Liver (tissue), 3 donors: ENCODE data around the gene UBL4B.

Experiments
- EGR1 ChIP-seq, 2 donors: IDR thresholded peaks; 2 replicates each; pipeline ENCODE4 v1.6.1; 2016 to 2018; ENCODE audit warnings: antibody characterized with exemption in 2 of 2, low read depth in 2 of 2
- GABPA ChIP-seq, 2 donors: IDR thresholded peaks in 1 of 2; conservative IDR thresholded peaks in 1 of 2; 2 replicates each; pipeline ENCODE4 v1.6.1; 2016; ENCODE audit warnings: antibody characterized with exemption in 2 of 2, mild to moderate bottlenecking in 1 of 2, moderate library complexity in 1 of 2
- HNF4G ChIP-seq: IDR thresholded peaks from 2 replicates; pipeline ENCODE4 v1.6.1; 2016; ENCODE audit warnings: antibody characterized with exemption
- JUND ChIP-seq, 2 donors: IDR thresholded peaks; 2 replicates each; pipeline ENCODE4 v1.6.1; 2016; ENCODE audit warnings: antibody characterized with exemption in 2 of 2
- RAD21 ChIP-seq, 2 donors: IDR thresholded peaks; 2 replicates each; pipeline ENCODE4 v1.6.1; 2016; ENCODE audit warnings: antibody characterized with exemption in 2 of 2, mild to moderate bottlenecking in 2 of 2
- RXRA ChIP-seq, 2 donors: IDR thresholded peaks; 2 replicates each; pipeline ENCODE4 v1.6.1; 2017 to 2018; ENCODE audit warnings: antibody characterized with exemption in 2 of 2, mild to moderate bottlenecking in 1 of 2
- SP1 ChIP-seq: IDR thresholded peaks from 2 replicates; pipeline ENCODE4 v1.6.1; 2018; ENCODE audit warnings: antibody characterized with exemption, mild to moderate bottlenecking
- TAF1 ChIP-seq: conservative IDR thresholded peaks from 2 replicates; pipeline ENCODE4 v1.6.1; 2016; ENCODE audit warnings: antibody characterized with exemption, mild to moderate bottlenecking
- YY1 ChIP-seq: IDR thresholded peaks from 2 replicates; pipeline ENCODE4 v1.6.1; 2016; ENCODE audit warnings: antibody characterized with exemption, mild to moderate bottlenecking
- TF ChIP-seq, protein P1 (sequence below): IDR thresholded peaks from 2 replicates; pipeline ENCODE4 v1.6.1; 2016; ENCODE audit warnings: antibody characterized with exemption, mild to moderate bottlenecking
- TF ChIP-seq, protein P2 (sequence below): fragments of 150-350 bp; IDR thresholded peaks from 2 replicates; pipeline ENCODE4 v1.5.1; 2017; ENCODE audit warnings: improper control_type of control experiment, low read depth, low read length; ENCODE audit not compliant: missing input control
- TF ChIP-seq, protein P3 (sequence below): IDR thresholded peaks from 2 replicates; pipeline ENCODE4 v1.6.1; 2016; ENCODE audit warnings: antibody characterized with exemption
- TF ChIP-seq, protein P4 (sequence below): IDR thresholded peaks from 2 replicates; pipeline ENCODE4 v1.6.1; 2016; ENCODE audit warnings: antibody characterized with exemption
- TF ChIP-seq, protein P5 (sequence below): IDR thresholded peaks from 2 replicates; pipeline ENCODE4 v1.6.1; 2016; ENCODE audit warnings: antibody characterized with exemption
- donor health status: healthy.
- donor health status: healthy.

DNA sequence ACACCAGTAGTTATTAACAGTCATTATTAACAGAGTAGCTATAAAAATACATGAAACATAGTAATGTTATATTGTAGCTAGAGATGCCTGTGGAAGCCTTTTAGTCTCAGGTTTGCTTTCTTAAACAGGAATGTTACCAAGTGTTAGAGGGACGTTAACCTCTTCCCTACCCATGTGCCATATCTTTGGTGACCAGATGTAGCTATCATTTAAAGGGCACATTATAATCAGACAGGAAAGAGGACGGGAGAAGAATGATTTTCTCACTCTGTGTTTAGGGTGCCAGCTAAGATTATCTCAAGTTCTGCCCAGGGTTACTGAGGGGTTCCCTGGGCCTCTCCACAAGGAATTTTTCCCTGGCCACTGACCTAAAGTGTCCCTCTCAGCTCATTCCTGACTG is 20.9 kb upstream of the UBL4B start:
- TF ChIP-seq, protein P1, sequence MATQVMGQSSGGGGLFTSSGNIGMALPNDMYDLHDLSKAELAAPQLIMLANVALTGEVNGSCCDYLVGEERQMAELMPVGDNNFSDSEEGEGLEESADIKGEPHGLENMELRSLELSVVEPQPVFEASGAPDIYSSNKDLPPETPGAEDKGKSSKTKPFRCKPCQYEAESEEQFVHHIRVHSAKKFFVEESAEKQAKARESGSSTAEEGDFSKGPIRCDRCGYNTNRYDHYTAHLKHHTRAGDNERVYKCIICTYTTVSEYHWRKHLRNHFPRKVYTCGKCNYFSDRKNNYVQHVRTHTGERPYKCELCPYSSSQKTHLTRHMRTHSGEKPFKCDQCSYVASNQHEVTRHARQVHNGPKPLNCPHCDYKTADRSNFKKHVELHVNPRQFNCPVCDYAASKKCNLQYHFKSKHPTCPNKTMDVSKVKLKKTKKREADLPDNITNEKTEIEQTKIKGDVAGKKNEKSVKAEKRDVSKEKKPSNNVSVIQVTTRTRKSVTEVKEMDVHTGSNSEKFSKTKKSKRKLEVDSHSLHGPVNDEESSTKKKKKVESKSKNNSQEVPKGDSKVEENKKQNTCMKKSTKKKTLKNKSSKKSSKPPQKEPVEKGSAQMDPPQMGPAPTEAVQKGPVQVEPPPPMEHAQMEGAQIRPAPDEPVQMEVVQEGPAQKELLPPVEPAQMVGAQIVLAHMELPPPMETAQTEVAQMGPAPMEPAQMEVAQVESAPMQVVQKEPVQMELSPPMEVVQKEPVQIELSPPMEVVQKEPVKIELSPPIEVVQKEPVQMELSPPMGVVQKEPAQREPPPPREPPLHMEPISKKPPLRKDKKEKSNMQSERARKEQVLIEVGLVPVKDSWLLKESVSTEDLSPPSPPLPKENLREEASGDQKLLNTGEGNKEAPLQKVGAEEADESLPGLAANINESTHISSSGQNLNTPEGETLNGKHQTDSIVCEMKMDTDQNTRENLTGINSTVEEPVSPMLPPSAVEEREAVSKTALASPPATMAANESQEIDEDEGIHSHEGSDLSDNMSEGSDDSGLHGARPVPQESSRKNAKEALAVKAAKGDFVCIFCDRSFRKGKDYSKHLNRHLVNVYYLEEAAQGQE = no peak
- TF ChIP-seq, protein P2, sequence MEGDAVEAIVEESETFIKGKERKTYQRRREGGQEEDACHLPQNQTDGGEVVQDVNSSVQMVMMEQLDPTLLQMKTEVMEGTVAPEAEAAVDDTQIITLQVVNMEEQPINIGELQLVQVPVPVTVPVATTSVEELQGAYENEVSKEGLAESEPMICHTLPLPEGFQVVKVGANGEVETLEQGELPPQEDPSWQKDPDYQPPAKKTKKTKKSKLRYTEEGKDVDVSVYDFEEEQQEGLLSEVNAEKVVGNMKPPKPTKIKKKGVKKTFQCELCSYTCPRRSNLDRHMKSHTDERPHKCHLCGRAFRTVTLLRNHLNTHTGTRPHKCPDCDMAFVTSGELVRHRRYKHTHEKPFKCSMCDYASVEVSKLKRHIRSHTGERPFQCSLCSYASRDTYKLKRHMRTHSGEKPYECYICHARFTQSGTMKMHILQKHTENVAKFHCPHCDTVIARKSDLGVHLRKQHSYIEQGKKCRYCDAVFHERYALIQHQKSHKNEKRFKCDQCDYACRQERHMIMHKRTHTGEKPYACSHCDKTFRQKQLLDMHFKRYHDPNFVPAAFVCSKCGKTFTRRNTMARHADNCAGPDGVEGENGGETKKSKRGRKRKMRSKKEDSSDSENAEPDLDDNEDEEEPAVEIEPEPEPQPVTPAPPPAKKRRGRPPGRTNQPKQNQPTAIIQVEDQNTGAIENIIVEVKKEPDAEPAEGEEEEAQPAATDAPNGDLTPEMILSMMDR = no peak
- TF ChIP-seq RAD21 (IDR thresholded peaks at IDR 0.05) (no peak), TAF1 (no peak), YY1 (no peak), GABPA (IDR thresholded peaks at IDR 0.05 in 1 of 2, conservative IDR thresholded peaks at IDR 0.05 in 1 of 2) (no peak), JUND (IDR thresholded peaks at IDR 0.05) (no peak), EGR1 (IDR thresholded peaks at IDR 0.05; ENCODE audit: low read depth in 2 of 2) (no peak), HNF4G (no peak), RXRA (IDR thresholded peaks at IDR 0.05) (no peak), SP1 (no peak)
- TF ChIP-seq, protein P3, sequence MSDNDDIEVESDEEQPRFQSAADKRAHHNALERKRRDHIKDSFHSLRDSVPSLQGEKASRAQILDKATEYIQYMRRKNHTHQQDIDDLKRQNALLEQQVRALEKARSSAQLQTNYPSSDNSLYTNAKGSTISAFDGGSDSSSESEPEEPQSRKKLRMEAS = no peak
- TF ChIP-seq, protein P4, sequence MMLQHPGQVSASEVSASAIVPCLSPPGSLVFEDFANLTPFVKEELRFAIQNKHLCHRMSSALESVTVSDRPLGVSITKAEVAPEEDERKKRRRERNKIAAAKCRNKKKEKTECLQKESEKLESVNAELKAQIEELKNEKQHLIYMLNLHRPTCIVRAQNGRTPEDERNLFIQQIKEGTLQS = no peak
- TF ChIP-seq, protein P5, sequence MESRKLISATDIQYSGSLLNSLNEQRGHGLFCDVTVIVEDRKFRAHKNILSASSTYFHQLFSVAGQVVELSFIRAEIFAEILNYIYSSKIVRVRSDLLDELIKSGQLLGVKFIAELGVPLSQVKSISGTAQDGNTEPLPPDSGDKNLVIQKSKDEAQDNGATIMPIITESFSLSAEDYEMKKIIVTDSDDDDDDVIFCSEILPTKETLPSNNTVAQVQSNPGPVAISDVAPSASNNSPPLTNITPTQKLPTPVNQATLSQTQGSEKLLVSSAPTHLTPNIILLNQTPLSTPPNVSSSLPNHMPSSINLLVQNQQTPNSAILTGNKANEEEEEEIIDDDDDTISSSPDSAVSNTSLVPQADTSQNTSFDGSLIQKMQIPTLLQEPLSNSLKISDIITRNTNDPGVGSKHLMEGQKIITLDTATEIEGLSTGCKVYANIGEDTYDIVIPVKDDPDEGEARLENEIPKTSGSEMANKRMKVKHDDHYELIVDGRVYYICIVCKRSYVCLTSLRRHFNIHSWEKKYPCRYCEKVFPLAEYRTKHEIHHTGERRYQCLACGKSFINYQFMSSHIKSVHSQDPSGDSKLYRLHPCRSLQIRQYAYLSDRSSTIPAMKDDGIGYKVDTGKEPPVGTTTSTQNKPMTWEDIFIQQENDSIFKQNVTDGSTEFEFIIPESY = no peak
